Measurements from ENCODE around the gene NUDT3.

DNA sequence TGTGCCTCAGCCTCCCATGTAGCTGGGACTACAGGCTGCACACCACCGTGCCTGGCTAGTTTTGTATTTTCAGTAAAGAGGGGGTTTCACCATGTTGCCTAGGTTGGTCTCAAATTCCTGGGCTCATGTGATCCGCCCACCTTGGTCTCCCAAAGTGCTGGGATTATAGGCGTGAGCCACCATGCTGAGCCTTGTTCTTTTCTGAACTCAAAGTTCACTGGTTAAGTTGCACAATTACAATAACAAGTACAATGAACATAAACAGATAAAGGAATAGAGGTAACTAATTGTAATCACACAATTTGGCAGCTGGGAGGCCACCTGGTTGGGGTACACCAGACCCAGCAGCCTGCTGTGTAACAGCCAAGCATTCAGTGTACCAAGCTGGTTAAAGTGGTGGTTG, 6.7 kb downstream of the NUDT3 start:
- TF ChIP-seq, protein P1, sequence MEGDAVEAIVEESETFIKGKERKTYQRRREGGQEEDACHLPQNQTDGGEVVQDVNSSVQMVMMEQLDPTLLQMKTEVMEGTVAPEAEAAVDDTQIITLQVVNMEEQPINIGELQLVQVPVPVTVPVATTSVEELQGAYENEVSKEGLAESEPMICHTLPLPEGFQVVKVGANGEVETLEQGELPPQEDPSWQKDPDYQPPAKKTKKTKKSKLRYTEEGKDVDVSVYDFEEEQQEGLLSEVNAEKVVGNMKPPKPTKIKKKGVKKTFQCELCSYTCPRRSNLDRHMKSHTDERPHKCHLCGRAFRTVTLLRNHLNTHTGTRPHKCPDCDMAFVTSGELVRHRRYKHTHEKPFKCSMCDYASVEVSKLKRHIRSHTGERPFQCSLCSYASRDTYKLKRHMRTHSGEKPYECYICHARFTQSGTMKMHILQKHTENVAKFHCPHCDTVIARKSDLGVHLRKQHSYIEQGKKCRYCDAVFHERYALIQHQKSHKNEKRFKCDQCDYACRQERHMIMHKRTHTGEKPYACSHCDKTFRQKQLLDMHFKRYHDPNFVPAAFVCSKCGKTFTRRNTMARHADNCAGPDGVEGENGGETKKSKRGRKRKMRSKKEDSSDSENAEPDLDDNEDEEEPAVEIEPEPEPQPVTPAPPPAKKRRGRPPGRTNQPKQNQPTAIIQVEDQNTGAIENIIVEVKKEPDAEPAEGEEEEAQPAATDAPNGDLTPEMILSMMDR (IDR thresholded peaks at IDR 0.05; ENCODE audit: low read depth, low read length), result no peak
- TF ChIP-seq EZH2phosphoT487 (IDR thresholded peaks at IDR 0.05; ENCODE audit: low read depth), result no peak

Data from OCI-LY3 (cell line).